ENCODE data around the gene BCAS1. TPM values are rescaled to one million over a fixed set of nuclear protein-coding genes. Genes with fewer than 3 reads are reported as not detected.
A peak's percentile ranks its signal among the peaks of the same experiment; 100 is the strongest.

BCAS1 gene
- total RNA-seq, 2 donors from 2014 or later: 2.1 TPM; not detected in 1

- no peak for ATAC-seq
- no peaks in the 10 kb centered on the region for H3K9me3 ChIP-seq
- intact Hi-C loops (cut with DNase I): no loop called here
- TF ChIP-seq POLR2A (IDR thresholded peaks at IDR 0.05) (no peak), CTCF (IDR thresholded peaks at IDR 0.05) (no peak)
- H3K4me3 ChIP-seq: no peak overlapping the region
- 44 to 70% methylated on average over 7 to 10 of the region's 10 CpGs for WGBS, 2 donors
- H3K27me3 ChIP-seq: no peaks in the 10 kb centered on the region
- H3K4me1 ChIP-seq: no peaks in the 10 kb centered on the region
- H3K27ac ChIP-seq: no peak overlapping the region
- DNase-seq: peak in 3 of 4 donors; percentile 17 to 54 (median 19)
- no peaks in the 10 kb centered on the region for H3K36me3 ChIP-seq (replicated peaks in 1 of 2; ENCODE audit: insufficient read depth in 1 of 2, low read depth in 2 of 2)
Measured at GRCh38 chr20:53949319-53949839, 121.0 kb downstream of the BCAS1 start.

GRCh38 chr20:53948383-53949318, 121.7 kb downstream of the BCAS1 start:
- Histone ChIP-seq H3K4me1 (no peaks in the 10 kb centered on the region), H3K27me3 (no peaks in the 10 kb centered on the region), H3K36me3 (replicated peaks in 1 of 2; ENCODE audit: insufficient read depth in 1 of 2, low read depth in 2 of 2) (no peaks in the 10 kb centered on the region), H3K27ac (no peak overlapping the region), H3K4me3 (no peak overlapping the region), H3K9me3 (no peaks in the 10 kb centered on the region)
- DNase-seq (no peak), ATAC-seq (no peak)
- TF ChIP-seq POLR2A (IDR thresholded peaks at IDR 0.05): no peak
- no peak for TF ChIP-seq CTCF (IDR thresholded peaks at IDR 0.05)
- WGBS, 2 donors: 83 to 85% methylated on average over 11 of the region's 11 CpGs
- intact Hi-C loops (cut with DNase I): no loop called here

- Histone ChIP-seq H3K36me3 (replicated peaks in 1 of 2; ENCODE audit: insufficient read depth in 1 of 2, low read depth in 2 of 2) (no peaks in the 10 kb centered on the region), H3K4me1 (no peaks in the 10 kb centered on the region), H3K9me3 (no peaks in the 10 kb centered on the region), H3K27ac (no peak overlapping the region), H3K4me3 (no peak overlapping the region), H3K27me3 (no peaks in the 10 kb centered on the region)
- ATAC-seq (no peak), DNase-seq (no peak)
- TF ChIP-seq POLR2A (IDR thresholded peaks at IDR 0.05): no peak
- no peak for TF ChIP-seq CTCF (IDR thresholded peaks at IDR 0.05)
- 81% methylated on average over 7 to 17 of the region's 17 CpGs for WGBS, 2 donors
- intact Hi-C loops (cut with DNase I): no loop called here
Measured at GRCh38 chr20:53947501-53948195, 122.7 kb downstream of the BCAS1 start.

GRCh38 chr20:53946106-53946505, 124.3 kb downstream of the BCAS1 start:
- DNase-seq (no peak), ATAC-seq (no peak)
- no peak overlapping the region for H3K27ac ChIP-seq
- intact Hi-C loops (cut with DNase I): no loop called here
- no peak for TF ChIP-seq CTCF (IDR thresholded peaks at IDR 0.05)
- no peak for TF ChIP-seq POLR2A (IDR thresholded peaks at IDR 0.05)
- no peaks in the 10 kb centered on the region for H3K9me3 ChIP-seq
- no peaks in the 10 kb centered on the region for H3K27me3 ChIP-seq
- no peak overlapping the region for H3K4me3 ChIP-seq
- WGBS, 2 donors: 83 to 92% methylated on average over 4 of the region's 4 CpGs
- H3K36me3 ChIP-seq (replicated peaks in 1 of 2; ENCODE audit: insufficient read depth in 1 of 2, low read depth in 2 of 2): no peaks in the 10 kb centered on the region
- no peaks in the 10 kb centered on the region for H3K4me1 ChIP-seq

All from body of pancreas (tissue), 4 donors.